K562 (cell line): Measurements from ENCODE around the gene TRIM3. TPM values are rescaled to one million over a fixed set of nuclear protein-coding genes. Genes with fewer than 3 reads are reported as not detected.

Source experiments
- ATAC-seq: fragments of 200-7000 bp; cut with Tn5 transposase; 3 replicates; pipeline ENCODE4 v1.9.1; 2020; ENCODE audit warnings: moderate library complexity
- BruUV-seq: library from RNA; stranded (reverse); fragments of 400-500 nt; replicated peaks from 2 replicates; lab custom pipeline; 2021; lab: Mats Ljungman, UMichigan
- CTCF ChIA-PET: fragments of 300-600 bp; formaldehyde crosslinking; extraction: SDS; loops from one replicate; lab custom pipeline; 2021; ENCODE audit warnings: low intra/inter-chr PET ratio; lab: Yijun Ruan, JAX
- POLR2A ChIA-PET: fragments of 300-600, 350-650 bp; sonication (Branson Sonifier 250); formaldehyde crosslinking; extraction: SDS; loops from one replicate; lab custom pipeline; 2021; ENCODE audit warnings: antibody characterized with exemption, inconsistent platforms; lab: Yijun Ruan, JAX
- DNase-seq, 4 experiments: peaks; one replicate each; pipeline versions ENCODE4 v3.0.0 to v3.0.0-alpha.2; 2011 to 2018; ENCODE audit warnings: low spot score in 3 of 4, mixed read lengths in 3 of 4; ENCODE audit errors: extremely low read depth in 1 of 4
- FAIRE-seq: peaks from 2 replicates; lab custom pipeline; 2011; peaks lifted over from hg19 to GRCh38; lab: Jason Lieb, UNC
- H2AFZ ChIP-seq: 2 replicates; pipeline ENCODE4 v1.6.0; 2011; ENCODE audit warnings: low read depth, low read length, control low read depth, inconsistent platforms
- H3K27ac ChIP-seq: fragments of 200-600 bp; 3 replicates; pipeline ENCODE4 v1.8.0; 2011; ENCODE audit warnings: low read depth, mild to moderate bottlenecking, control low read depth, inconsistent platforms, low read length, moderate library complexity, mixed read lengths; ENCODE audit errors: extremely low read depth
- H3K27me3 ChIP-seq, 2 experiments: fragments of 300-600 bp in 1 of 2; 2 replicates in 1 of 2; 3 replicates in 1 of 2; pipeline versions ENCODE4 v1.6.0 to v1.8.0; 2011; ENCODE audit warnings: inconsistent platforms in 2 of 2, low read length in 2 of 2, mild to moderate bottlenecking in 1 of 2, mixed read lengths in 1 of 2, moderate library complexity in 1 of 2; ENCODE audit not compliant: control insufficient read depth in 2 of 2, insufficient read depth in 2 of 2
- H3K36me3 ChIP-seq: fragments of 300-600 bp; 3 replicates; pipeline ENCODE4 v1.8.0; 2011; ENCODE audit warnings: mild to moderate bottlenecking, low read length, inconsistent platforms; ENCODE audit not compliant: control insufficient read depth, insufficient read depth
- H3K4me1 ChIP-seq, 2 experiments: fragments of 200-600 bp in 1 of 2; replicated peaks in 1 of 2; 2 replicates in 1 of 2; 3 replicates in 1 of 2; pipeline versions ENCODE4 v1.5.1 to v1.8.0; 2011; ENCODE audit warnings: inconsistent platforms in 2 of 2, low read length in 2 of 2, mild to moderate bottlenecking in 1 of 2, mixed read lengths in 1 of 2, moderate library complexity in 1 of 2; ENCODE audit not compliant: control insufficient read depth in 2 of 2, insufficient read depth in 2 of 2
- H3K4me2 ChIP-seq: 2 replicates; pipeline ENCODE4 v1.6.1; 2011; ENCODE audit warnings: low read length, control low read depth, inconsistent platforms, mixed read lengths; ENCODE audit not compliant: insufficient read depth
- H3K4me3 ChIP-seq: fragments of 200-600 bp; sonication (generic), shearing (Covaris generic); 2 replicates; pipeline ENCODE4 v1.5.1; 2016; ENCODE audit warnings: control low read depth, inconsistent platforms
- H3K79me2 ChIP-seq: fragments of 200-600 bp; 3 replicates; pipeline ENCODE4 v1.8.0; 2011; ENCODE audit warnings: low read length, inconsistent platforms; ENCODE audit not compliant: control insufficient read depth, insufficient read depth
- H3K9ac ChIP-seq, 2 experiments: 2 replicates each; pipeline versions ENCODE4 v1.6.0 to v1.6.1; 2011; ENCODE audit warnings: low read depth in 2 of 2, low read length in 2 of 2, control low read depth in 1 of 2, inconsistent platforms in 1 of 2, mild to moderate bottlenecking in 1 of 2, mixed read lengths in 1 of 2; ENCODE audit not compliant: insufficient read depth in 1 of 2
- H3K9me1 ChIP-seq: one replicate; pipeline ENCODE4 v1.6.0; 2011; ENCODE audit warnings: inconsistent platforms, mild to moderate bottlenecking, low read length, moderate library complexity; ENCODE audit not compliant: control insufficient read depth, insufficient read depth
- H3K9me3 ChIP-seq: replicated peaks from 2 replicates; pipeline ENCODE4 v1.5.1; 2011; ENCODE audit warnings: low read depth, low read length, inconsistent platforms; ENCODE audit not compliant: control insufficient read depth, insufficient read depth
- H4K20me1 ChIP-seq: replicated peaks from 2 replicates; pipeline ENCODE4 v1.6.1; 2011; ENCODE audit warnings: low read length, inconsistent platforms, mixed read lengths; ENCODE audit not compliant: control insufficient read depth, insufficient read depth
- CCAR2 ChIP-seq: fragments of 200-400 bp; formaldehyde crosslinking; IDR thresholded peaks from 2 replicates; pipeline ENCODE4 v1.6.1; 2017; ENCODE audit warnings: mild to moderate bottlenecking, low read depth, low read length
- MCM7 ChIP-seq, 2 experiments: fragments of 450-650 bp; IDR thresholded peaks; 2 replicates each; pipeline ENCODE4 v1.6.1; 2016 to 2018
- MED1 ChIP-seq: sonication (generic); formaldehyde crosslinking; IDR thresholded peaks from 2 replicates; pipeline ENCODE4 v1.8.1; 2023; ENCODE audit warnings: missing genetic modification reagents, borderline replicate concordance
- RBM34 ChIP-seq: fragments of 200-400 bp; formaldehyde crosslinking; IDR thresholded peaks from 2 replicates; pipeline ENCODE4 v1.6.1; 2018; ENCODE audit warnings: low read length, borderline replicate concordance; ENCODE audit not compliant: insufficient read depth
- SLC30A9 ChIP-seq: fragments of 250-450 bp; sonication (Bioruptor Pico); IDR thresholded peaks from 2 replicates; pipeline ENCODE4 v1.8.0; 2022; ENCODE audit warnings: mild to moderate bottlenecking, moderate library complexity
- ZBED1 ChIP-seq: IDR thresholded peaks from 2 replicates; pipeline ENCODE4 v1.6.1; 2014
- ZNF75A ChIP-seq: fragments of 450-650 bp; formaldehyde crosslinking; IDR thresholded peaks from 2 replicates; pipeline ENCODE4 v1.4.0; 2020; ENCODE audit warnings: mild to moderate bottlenecking
- WGBS: fragments of 100-300 bp; shearing (Covaris generic); methylation state at CpG from one replicate; pipeline ENCODE4 v1.1.6; 2016; ENCODE audit warnings: low coverage, mixed read lengths; ENCODE audit not compliant: insufficient coverage; ENCODE audit errors: missing lambda C conversion rate; 5-methylcytosine and 5-hydroxymethylcytosine counted together
- in situ Hi-C: fragments of 300-500 bp; cut with MboI; formaldehyde crosslinking; loops from 4 replicates; pipeline ENCODE4 v1.15.0; 2018; ENCODE audit warnings: inconsistent platforms, mixed read lengths
- intact Hi-C: fragments of 100-400 bp; cut with micrococcal nuclease; formaldehyde crosslinking; loops from 2 replicates; pipeline ENCODE4 v1.14.2; 2022
- polyA plus RNA-seq, 8 experiments: library from polyadenylated mRNA; depleted of rRNA in 4 of 8; stranded (reverse) in 5 of 8; unstranded in 3 of 8; fragments of >200 nt; fragmentation: Nextera tagmentation in 2 of 8; fragmentation: Illumina TruSeq in 1 of 8; extraction: Ambion mirVana in 2 of 8; extraction: Trizol in 1 of 8; gene quantifications; 2 replicates each; pipeline versions ENCODE4 v1.2.1 to v1.2.3, GENCODE V29; 2011 to 2014; ENCODE audit warnings: inconsistent platforms in 1 of 8, missing spikeins in 1 of 8
- total RNA-seq, 7 experiments: library from RNA; depleted of rRNA in 6 of 7; stranded (reverse); fragments of >200 nt in 6 of 7; fragmentation: Illumina TruSeq in 2 of 7; extraction: Trizol in 2 of 7; gene quantifications; 2 replicates each; pipeline versions ENCODE4 v1.2.1 to v1.2.3, GENCODE V29; 2011 to 2021; ENCODE audit warnings: low replicate concordance in 1 of 7
- TF ChIP-seq, protein P1 (sequence below): fragments of 250-450 bp; sonication (Bioruptor Pico); IDR thresholded peaks from 2 replicates; pipeline ENCODE4 v1.5.0; 2021; ENCODE audit warnings: mild to moderate bottlenecking, borderline replicate concordance
- TF ChIP-seq, protein P2 (sequence below): sonication (generic); formaldehyde crosslinking; IDR thresholded peaks from 2 replicates; pipeline ENCODE4 v1.8.0; 2022; ENCODE audit warnings: mild to moderate bottlenecking, missing genetic modification reagents
- TF ChIP-seq, protein P3 (sequence below): fragments of 250-450 bp; sonication (Bioruptor Pico); IDR thresholded peaks from 2 replicates; pipeline ENCODE4 v1.4.0; 2020; ENCODE audit warnings: borderline replicate concordance
- TF ChIP-seq, protein P4 (sequence below): fragments of 250-450 bp; sonication (Bioruptor Pico); IDR thresholded peaks from 2 replicates; pipeline ENCODE4 v1.8.0; 2022; ENCODE audit warnings: inconsistent platforms, mild to moderate bottlenecking, moderate library complexity, borderline replicate concordance

Gene TRIM3
- total and polyA plus RNA-seq, 9 of the 15 experiments (the other 6 are each of a cell fraction or from before 2014, with no cell fraction given) = 0.45 to 9.2 (median 4.7) TPM

DNA sequence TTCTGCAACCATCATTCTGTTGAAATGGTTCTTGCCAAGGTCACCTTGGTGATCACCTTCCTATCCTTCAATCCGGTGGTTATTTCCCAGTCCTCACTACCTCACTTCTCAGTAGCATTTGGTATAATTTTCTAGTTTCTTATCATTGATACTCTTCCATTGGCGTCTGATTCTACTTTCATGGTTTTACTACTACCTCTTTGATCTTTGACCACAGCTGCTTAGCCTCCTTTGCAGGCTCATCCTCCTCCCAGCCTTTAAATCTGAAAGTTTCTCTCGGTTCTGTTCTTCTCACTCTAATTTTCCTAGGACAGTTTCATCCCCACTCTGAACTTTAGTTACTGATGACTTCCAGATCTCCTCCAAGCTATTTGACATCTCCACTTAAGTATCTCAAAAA lies 12.5 kb upstream of the TRIM3 start:
- intact Hi-C loops = no loop called here
- no peak overlapping the region for H2AFZ ChIP-seq
- H3K79me2 ChIP-seq = peaks cover 31% of the 10 kb centered on the region
- no peak overlapping the region for H3K9ac ChIP-seq
- DNase-seq = no peak
- no peak overlapping the region for H3K4me2 ChIP-seq
- H3K4me1 ChIP-seq = peaks cover 3 to 8% of the 10 kb centered on the region in 2 experiments; a peak in 3 of 5 replicates
- WGBS = 75% methylated on average over 3 of the region's 3 CpGs
- H3K9me3 ChIP-seq = no peaks in the 10 kb centered on the region
- no peaks in the 10 kb centered on the region for H4K20me1 ChIP-seq
- CTCF ChIA-PET = no interaction called here
- no peak overlapping the region for H3K4me3 ChIP-seq
- ATAC-seq = no peak
- POLR2A ChIA-PET = interaction anchor here (2.7 to 4.9 kb wide), 2 partner anchors 9 to 13 kb away, joined by 16 to 33 read pairs; partner anchors contain the start of gene DNHD1
- H3K36me3 ChIP-seq = peaks cover 78% of the 10 kb centered on the region
- no peak for FAIRE-seq
- H3K27ac ChIP-seq = no peak overlapping the region
- TF ChIP-seq MED1 = no peak
- TF ChIP-seq RBM34 = no peak
- TF ChIP-seq, protein P1, sequence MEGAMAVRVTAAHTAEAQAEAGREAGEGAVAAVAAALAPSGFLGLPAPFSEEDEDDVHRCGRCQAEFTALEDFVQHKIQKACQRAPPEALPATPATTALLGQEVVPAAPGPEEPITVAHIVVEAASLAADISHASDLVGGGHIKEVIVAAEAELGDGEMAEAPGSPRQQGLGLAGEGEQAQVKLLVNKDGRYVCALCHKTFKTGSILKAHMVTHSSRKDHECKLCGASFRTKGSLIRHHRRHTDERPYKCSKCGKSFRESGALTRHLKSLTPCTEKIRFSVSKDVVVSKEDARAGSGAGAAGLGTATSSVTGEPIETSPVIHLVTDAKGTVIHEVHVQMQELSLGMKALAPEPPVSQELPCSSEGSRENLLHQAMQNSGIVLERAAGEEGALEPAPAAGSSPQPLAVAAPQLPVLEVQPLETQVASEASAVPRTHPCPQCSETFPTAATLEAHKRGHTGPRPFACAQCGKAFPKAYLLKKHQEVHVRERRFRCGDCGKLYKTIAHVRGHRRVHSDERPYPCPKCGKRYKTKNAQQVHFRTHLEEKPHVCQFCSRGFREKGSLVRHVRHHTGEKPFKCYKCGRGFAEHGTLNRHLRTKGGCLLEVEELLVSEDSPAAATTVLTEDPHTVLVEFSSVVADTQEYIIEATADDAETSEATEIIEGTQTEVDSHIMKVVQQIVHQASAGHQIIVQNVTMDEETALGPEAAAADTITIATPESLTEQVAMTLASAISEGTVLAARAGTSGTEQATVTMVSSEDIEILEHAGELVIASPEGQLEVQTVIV (CRISPR knock-in tag) = no peak
- no peak for TF ChIP-seq SLC30A9 (CRISPR knock-in tag)
- TF ChIP-seq ZNF75A (CRISPR knock-in tag) = no peak
- TF ChIP-seq, protein P2, sequence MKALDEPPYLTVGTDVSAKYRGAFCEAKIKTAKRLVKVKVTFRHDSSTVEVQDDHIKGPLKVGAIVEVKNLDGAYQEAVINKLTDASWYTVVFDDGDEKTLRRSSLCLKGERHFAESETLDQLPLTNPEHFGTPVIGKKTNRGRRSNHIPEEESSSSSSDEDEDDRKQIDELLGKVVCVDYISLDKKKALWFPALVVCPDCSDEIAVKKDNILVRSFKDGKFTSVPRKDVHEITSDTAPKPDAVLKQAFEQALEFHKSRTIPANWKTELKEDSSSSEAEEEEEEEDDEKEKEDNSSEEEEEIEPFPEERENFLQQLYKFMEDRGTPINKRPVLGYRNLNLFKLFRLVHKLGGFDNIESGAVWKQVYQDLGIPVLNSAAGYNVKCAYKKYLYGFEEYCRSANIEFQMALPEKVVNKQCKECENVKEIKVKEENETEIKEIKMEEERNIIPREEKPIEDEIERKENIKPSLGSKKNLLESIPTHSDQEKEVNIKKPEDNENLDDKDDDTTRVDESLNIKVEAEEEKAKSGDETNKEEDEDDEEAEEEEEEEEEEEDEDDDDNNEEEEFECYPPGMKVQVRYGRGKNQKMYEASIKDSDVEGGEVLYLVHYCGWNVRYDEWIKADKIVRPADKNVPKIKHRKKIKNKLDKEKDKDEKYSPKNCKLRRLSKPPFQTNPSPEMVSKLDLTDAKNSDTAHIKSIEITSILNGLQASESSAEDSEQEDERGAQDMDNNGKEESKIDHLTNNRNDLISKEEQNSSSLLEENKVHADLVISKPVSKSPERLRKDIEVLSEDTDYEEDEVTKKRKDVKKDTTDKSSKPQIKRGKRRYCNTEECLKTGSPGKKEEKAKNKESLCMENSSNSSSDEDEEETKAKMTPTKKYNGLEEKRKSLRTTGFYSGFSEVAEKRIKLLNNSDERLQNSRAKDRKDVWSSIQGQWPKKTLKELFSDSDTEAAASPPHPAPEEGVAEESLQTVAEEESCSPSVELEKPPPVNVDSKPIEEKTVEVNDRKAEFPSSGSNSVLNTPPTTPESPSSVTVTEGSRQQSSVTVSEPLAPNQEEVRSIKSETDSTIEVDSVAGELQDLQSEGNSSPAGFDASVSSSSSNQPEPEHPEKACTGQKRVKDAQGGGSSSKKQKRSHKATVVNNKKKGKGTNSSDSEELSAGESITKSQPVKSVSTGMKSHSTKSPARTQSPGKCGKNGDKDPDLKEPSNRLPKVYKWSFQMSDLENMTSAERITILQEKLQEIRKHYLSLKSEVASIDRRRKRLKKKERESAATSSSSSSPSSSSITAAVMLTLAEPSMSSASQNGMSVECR = no peak
- no peak for TF ChIP-seq CCAR2
- TF ChIP-seq MCM7 (IDR thresholded peaks at IDR 0.05) = no peak
- TF ChIP-seq ZBED1 = no peak
- TF ChIP-seq, protein P3, sequence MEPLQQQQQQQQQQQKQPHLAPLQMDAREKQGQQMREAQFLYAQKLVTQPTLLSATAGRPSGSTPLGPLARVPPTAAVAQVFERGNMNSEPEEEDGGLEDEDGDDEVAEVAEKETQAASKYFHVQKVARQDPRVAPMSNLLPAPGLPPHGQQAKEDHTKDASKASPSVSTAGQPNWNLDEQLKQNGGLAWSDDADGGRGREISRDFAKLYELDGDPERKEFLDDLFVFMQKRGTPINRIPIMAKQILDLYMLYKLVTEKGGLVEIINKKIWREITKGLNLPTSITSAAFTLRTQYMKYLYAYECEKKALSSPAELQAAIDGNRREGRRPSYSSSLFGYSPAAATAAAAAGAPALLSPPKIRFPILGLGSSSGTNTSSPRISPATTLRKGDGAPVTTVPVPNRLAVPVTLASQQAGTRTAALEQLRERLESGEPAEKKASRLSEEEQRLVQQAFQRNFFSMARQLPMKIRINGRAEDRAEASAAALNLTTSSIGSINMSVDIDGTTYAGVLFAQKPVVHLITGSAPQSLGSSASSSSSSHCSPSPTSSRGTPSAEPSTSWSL (CRISPR knock-in tag) = no peak
- TF ChIP-seq, protein P4, sequence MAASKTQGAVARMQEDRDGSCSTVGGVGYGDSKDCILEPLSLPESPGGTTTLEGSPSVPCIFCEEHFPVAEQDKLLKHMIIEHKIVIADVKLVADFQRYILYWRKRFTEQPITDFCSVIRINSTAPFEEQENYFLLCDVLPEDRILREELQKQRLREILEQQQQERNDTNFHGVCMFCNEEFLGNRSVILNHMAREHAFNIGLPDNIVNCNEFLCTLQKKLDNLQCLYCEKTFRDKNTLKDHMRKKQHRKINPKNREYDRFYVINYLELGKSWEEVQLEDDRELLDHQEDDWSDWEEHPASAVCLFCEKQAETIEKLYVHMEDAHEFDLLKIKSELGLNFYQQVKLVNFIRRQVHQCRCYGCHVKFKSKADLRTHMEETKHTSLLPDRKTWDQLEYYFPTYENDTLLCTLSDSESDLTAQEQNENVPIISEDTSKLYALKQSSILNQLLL (CRISPR knock-in tag) = no peak
- TF ChIP-seq, all 486 proteins: peak for 0
- BruUV-seq = no TSS peak
- in situ Hi-C loops = no loop called here
- H3K27me3 ChIP-seq = no peaks in the 10 kb centered on the region
- no peaks in the 10 kb centered on the region for H3K9me1 ChIP-seq
